ENCODE data around the gene RIMKLB.

- TF ChIP-seq CTCF (conservative IDR thresholded peaks at IDR 0.05 in 1 of 2, IDR thresholded peaks at IDR 0.05 in 1 of 2; ENCODE audit: extremely low read depth in 1 of 2, insufficient read depth in 1 of 2, low read depth in 1 of 2, low read length in 2 of 2) (no peak), EZH2 (IDR thresholded peaks at IDR 0.05; ENCODE audit: borderline replicate concordance, low read length) (no peak)
Observed at GRCh38 chr12:8831116-8831515, 133.3 kb downstream of the RIMKLB start.

Measured in mammary epithelial cell (primary cell).